Fibroblast of lung (primary cell): ENCODE data around the gene ATG101. TPM values are rescaled to one million over a fixed set of nuclear protein-coding genes. Genes with fewer than 3 reads are reported as not detected.

ENCODE experiments used
- DNase-seq, 2 donors: peaks; one replicate each; pipeline versions ENCODE4 v3.0.0 to v3.0.0-alpha.2; 2010; ENCODE audit warnings: low read depth in 2 of 2
- H2AFZ ChIP-seq: 2 replicates; pipeline ENCODE4 v1.5.1; 2012; ENCODE audit warnings: low read length, control low read depth, inconsistent platforms
- H3K27ac ChIP-seq: 2 replicates; pipeline ENCODE4 v1.5.1; 2011; ENCODE audit warnings: low read length, control low read depth; ENCODE audit not compliant: insufficient read depth
- H3K27me3 ChIP-seq: 2 replicates; pipeline ENCODE4 v1.5.1; 2011; ENCODE audit warnings: mild to moderate bottlenecking, low read length; ENCODE audit not compliant: control insufficient read depth, insufficient read depth
- H3K36me3 ChIP-seq: 2 replicates; pipeline ENCODE4 v1.5.1; 2011; ENCODE audit warnings: low read length; ENCODE audit not compliant: control insufficient read depth, insufficient read depth
- H3K4me1 ChIP-seq: 2 replicates; pipeline ENCODE4 v1.5.1; 2011; ENCODE audit warnings: low read length; ENCODE audit not compliant: control insufficient read depth, insufficient read depth; ENCODE audit errors: extremely low read depth
- H3K4me2 ChIP-seq: 2 replicates; pipeline ENCODE4 v1.5.1; 2011; ENCODE audit warnings: low read length, control low read depth; ENCODE audit not compliant: insufficient read depth; ENCODE audit errors: extremely low read depth
- H3K4me3 ChIP-seq, 4 experiments: fragments of 200-600 bp in 1 of 4; sonication (generic) in 1 of 4; replicated peaks in 1 of 4; 2 replicates each; pipeline ENCODE4 v1.5.1; 2011 to 2016; ENCODE audit warnings: low read length in 4 of 4, low read depth in 3 of 4, mild to moderate bottlenecking in 3 of 4, control low read depth in 2 of 4, inconsistent platforms in 1 of 4, mixed read lengths in 1 of 4; ENCODE audit not compliant: insufficient read depth in 1 of 4; ENCODE audit errors: control extremely low read depth in 1 of 4
- H3K79me2 ChIP-seq: 2 replicates; pipeline ENCODE4 v1.5.1; 2012; ENCODE audit warnings: mild to moderate bottlenecking, low read length, inconsistent platforms; ENCODE audit not compliant: control insufficient read depth, insufficient read depth
- H3K9ac ChIP-seq: 2 replicates; pipeline ENCODE4 v1.5.1; 2011; ENCODE audit warnings: mild to moderate bottlenecking, low read length, control low read depth; ENCODE audit not compliant: insufficient read depth
- H3K9me3 ChIP-seq: 2 replicates; pipeline ENCODE4 v1.5.1; 2012; ENCODE audit warnings: low read depth, low read length; ENCODE audit not compliant: control insufficient read depth, insufficient read depth
- H4K20me1 ChIP-seq: 2 replicates; pipeline ENCODE4 v1.5.1; 2011; ENCODE audit warnings: low read length; ENCODE audit not compliant: control insufficient read depth, insufficient read depth; ENCODE audit errors: extremely low read depth
- CTCF ChIP-seq, 2 donors: IDR thresholded peaks in 1 of 2; conservative IDR thresholded peaks in 1 of 2; 1 replicate in 1 of 2; 2 replicates in 1 of 2; pipeline ENCODE4 v1.5.1; 2011 to 2012; ENCODE audit warnings: low read length in 2 of 2, control low read depth in 1 of 2, inconsistent platforms in 1 of 2, low read depth in 1 of 2, mild to moderate bottlenecking in 1 of 2
- EZH2 ChIP-seq: IDR thresholded peaks from 2 replicates; pipeline ENCODE4 v1.5.1; 2012; ENCODE audit warnings: low read length, control low read depth, mild to moderate bottlenecking; ENCODE audit errors: missing control alignments
- polyA plus RNA-seq, 2 donors: library from polyadenylated mRNA; depleted of rRNA in 1 of 2; stranded (reverse) in 1 of 2; unstranded in 1 of 2; fragments of >200 nt; gene quantifications; 2 replicates each; pipeline ENCODE4 v1.2.1, GENCODE V29; 2011 to 2012; ENCODE audit warnings: missing spikeins in 1 of 2
- total RNA-seq: library from RNA; depleted of rRNA; stranded (reverse); fragments of >200 nt; gene quantifications from 2 replicates; pipeline ENCODE4 v1.2.1, GENCODE V29; 2014

Gene ATG101
- total and polyA plus RNA-seq, 2 donors (not counting 1 experiment from before 2014, with no cell fraction given) = 82.9 to 90.3 TPM

GRCh38 chr12:52032446-52032803 is 37.4 kb upstream of the ATG101 start:
- no peaks in the 10 kb centered on the region for H3K79me2 ChIP-seq
- H4K20me1 ChIP-seq = no peaks in the 10 kb centered on the region
- DNase-seq = peak; percentile 77 to 89
- no peak for TF ChIP-seq CTCF (conservative IDR thresholded peaks at IDR 0.05 in 1 of 2, IDR thresholded peaks at IDR 0.05 in 1 of 2; ENCODE audit: low read depth in 1 of 2, low read length in 2 of 2)
- no peak for TF ChIP-seq EZH2
- H3K36me3 ChIP-seq = no peaks in the 10 kb centered on the region
- no peaks in the 10 kb centered on the region for H3K27me3 ChIP-seq
- H3K27ac ChIP-seq = peak overlapping the region; percentile 80
- peaks cover 11% of the 10 kb centered on the region for H3K4me1 ChIP-seq
- peak overlapping the region; percentile 79 for H3K4me2 ChIP-seq
- no peaks in the 10 kb centered on the region for H3K9me3 ChIP-seq
- peak overlapping the region; percentile 60 for H3K9ac ChIP-seq
- no peak overlapping the region for H2AFZ ChIP-seq
- H3K4me3 ChIP-seq = peak overlapping the region; percentile 5 to 55 (median 32)

GRCh38 chr12:52032804-52033445 is 36.9 kb upstream of the ATG101 start:
- peak overlapping the region; percentile 84 for H3K27ac ChIP-seq
- H3K27me3 ChIP-seq = no peaks in the 10 kb centered on the region
- H3K9me3 ChIP-seq = no peaks in the 10 kb centered on the region
- peaks cover 11% of the 10 kb centered on the region for H3K4me1 ChIP-seq
- DNase-seq = peak; percentile 97 to 98
- H4K20me1 ChIP-seq = no peaks in the 10 kb centered on the region
- H3K36me3 ChIP-seq = no peaks in the 10 kb centered on the region
- H3K79me2 ChIP-seq = no peaks in the 10 kb centered on the region
- TF ChIP-seq EZH2 (no peak), CTCF (conservative IDR thresholded peaks at IDR 0.05 in 1 of 2, IDR thresholded peaks at IDR 0.05 in 1 of 2; ENCODE audit: low read depth in 1 of 2, low read length in 2 of 2) (no peak)
- peak overlapping the region; percentile 5 to 55 (median 34) for H3K4me3 ChIP-seq
- peak overlapping the region; percentile 66 for H3K9ac ChIP-seq
- H3K4me2 ChIP-seq = peak overlapping the region; percentile 79
- no peak overlapping the region for H2AFZ ChIP-seq

- H3K4me2 ChIP-seq = peak overlapping the region; percentile 21
- H2AFZ ChIP-seq = no peak overlapping the region
- no peaks in the 10 kb centered on the region for H3K27me3 ChIP-seq
- peak overlapping the region in 2 of 4 experiments; percentile 54 to 55 for H3K4me3 ChIP-seq
- H3K36me3 ChIP-seq = no peaks in the 10 kb centered on the region
- H3K9ac ChIP-seq = peak overlapping the region; percentile 66
- no peaks in the 10 kb centered on the region for H3K9me3 ChIP-seq
- no peak for DNase-seq
- H3K4me1 ChIP-seq = peaks cover 11% of the 10 kb centered on the region
- no peaks in the 10 kb centered on the region for H4K20me1 ChIP-seq
- peak overlapping the region; percentile 84 for H3K27ac ChIP-seq
- no peaks in the 10 kb centered on the region for H3K79me2 ChIP-seq
- TF ChIP-seq CTCF (conservative IDR thresholded peaks at IDR 0.05 in 1 of 2, IDR thresholded peaks at IDR 0.05 in 1 of 2; ENCODE audit: low read depth in 1 of 2, low read length in 2 of 2) = no peak
- TF ChIP-seq EZH2 = no peak
Observed at GRCh38 chr12:52033446-52034140, 36.2 kb upstream of the ATG101 start.
